Measurements from ENCODE around the gene PEX26. TPM values are rescaled to one million over a fixed set of nuclear protein-coding genes. Genes with fewer than 3 reads are reported as not detected.

The PEX26 gene
- total RNA-seq, 2 donors from 2014 or later, result 43.1 to 45.7 TPM

- H3K4me1 Mint-ChIP-seq, result peaks cover 19% of the 10 kb centered on the region
Observed at GRCh38 chr22:18059473-18059872, 18.3 kb upstream of the PEX26 start.

GRCh38 chr22:18059991-18060390 is 17.8 kb upstream of the PEX26 start:
- 82 to 94% methylated on average over 1 to 3 of the region's 5 CpGs for WGBS, 2 experiments (ENCODE audit: insufficient coverage in 1 of 2, insufficient read length in 1 of 2)
- H3K36me3 ChIP-seq (ENCODE audit: control insufficient read depth, insufficient read depth, low read length), result no peaks in the 10 kb centered on the region
- no peak for DNase-seq

More at GRCh38 chr22:18059473-18059872, 18.3 kb upstream of the PEX26 start:
- no peak overlapping the region for H3K27ac ChIP-seq (ENCODE audit: low read depth, low read length)
- no peaks in the 10 kb centered on the region for H3K4me1 ChIP-seq (ENCODE audit: control insufficient read depth, insufficient read depth, low read length)
- no peak for DNase-seq
- 94 to 100% methylated on average over 3 of the region's 3 CpGs for WGBS, 2 experiments (ENCODE audit: insufficient coverage in 1 of 2, insufficient read length in 1 of 2)
- Mint-ChIP-seq H3K9me3 (no peaks in the 10 kb centered on the region), H3K36me3 (ENCODE audit: low read depth) (no peaks in the 10 kb centered on the region), H3K4me3 (no peak overlapping the region), H3K27ac (no peak overlapping the region), H3K27me3 (ENCODE audit: insufficient read depth) (no peaks in the 10 kb centered on the region)
- no peaks in the 10 kb centered on the region for H3K9me3 ChIP-seq (ENCODE audit: control insufficient read depth, low read length)
- no peak overlapping the region for H3K4me3 ChIP-seq (ENCODE audit: low read length)
- H3K36me3 ChIP-seq (ENCODE audit: control insufficient read depth, insufficient read depth, low read length), result no peaks in the 10 kb centered on the region
- H3K27me3 ChIP-seq (ENCODE audit: control insufficient read depth, insufficient read depth, low read length, poor library complexity, severe bottlenecking), result peaks cover 21% of the 10 kb centered on the region
- H3K9ac ChIP-seq (ENCODE audit: extremely low read depth, low read length, poor library complexity, severe bottlenecking), result no peak overlapping the region
- no peak for TF ChIP-seq CTCF (conservative IDR thresholded peaks at IDR 0.05)

GRCh38 chr22:18060646-18061620 is 16.9 kb upstream of the PEX26 start:
- H3K27ac ChIP-seq (ENCODE audit: low read depth, low read length), result no peak overlapping the region
- 78 to 80% methylated on average over 10 to 13 of the region's 13 CpGs for WGBS, 2 experiments (ENCODE audit: insufficient coverage in 1 of 2, insufficient read length in 1 of 2)
- Mint-ChIP-seq H3K36me3 (ENCODE audit: low read depth) (no peaks in the 10 kb centered on the region), H3K4me3 (no peak overlapping the region), H3K27ac (peak overlapping the region; percentile 63), H3K27me3 (ENCODE audit: insufficient read depth) (peaks cover 9% of the 10 kb centered on the region), H3K9me3 (no peaks in the 10 kb centered on the region), H3K4me1 (peaks cover 19% of the 10 kb centered on the region)
- no peak for DNase-seq
- no peak for TF ChIP-seq CTCF (conservative IDR thresholded peaks at IDR 0.05)
- no peaks in the 10 kb centered on the region for H3K9me3 ChIP-seq (ENCODE audit: control insufficient read depth, low read length)
- no peak overlapping the region for H3K9ac ChIP-seq (ENCODE audit: extremely low read depth, low read length, poor library complexity, severe bottlenecking)
- peaks cover 23% of the 10 kb centered on the region for H3K27me3 ChIP-seq (ENCODE audit: control insufficient read depth, insufficient read depth, low read length, poor library complexity, severe bottlenecking)
- no peaks in the 10 kb centered on the region for H3K36me3 ChIP-seq (ENCODE audit: control insufficient read depth, insufficient read depth, low read length)
- H3K4me1 ChIP-seq (ENCODE audit: control insufficient read depth, insufficient read depth, low read length), result no peaks in the 10 kb centered on the region
- no peak overlapping the region for H3K4me3 ChIP-seq (ENCODE audit: low read length)

More at GRCh38 chr22:18059991-18060390, 17.8 kb upstream of the PEX26 start:
- Histone ChIP-seq H3K4me3 (ENCODE audit: low read length) (no peak overlapping the region), H3K27me3 (ENCODE audit: control insufficient read depth, insufficient read depth, low read length, poor library complexity, severe bottlenecking) (peaks cover 21% of the 10 kb centered on the region), H3K9ac (ENCODE audit: extremely low read depth, low read length, poor library complexity, severe bottlenecking) (no peak overlapping the region), H3K4me1 (ENCODE audit: control insufficient read depth, insufficient read depth, low read length) (no peaks in the 10 kb centered on the region), H3K9me3 (ENCODE audit: control insufficient read depth, low read length) (no peaks in the 10 kb centered on the region), H3K27ac (ENCODE audit: low read depth, low read length) (no peak overlapping the region)
- Mint-ChIP-seq H3K4me1 (peaks cover 19% of the 10 kb centered on the region), H3K27me3 (ENCODE audit: insufficient read depth) (no peaks in the 10 kb centered on the region), H3K4me3 (no peak overlapping the region), H3K36me3 (ENCODE audit: low read depth) (no peaks in the 10 kb centered on the region), H3K27ac (no peak overlapping the region), H3K9me3 (no peaks in the 10 kb centered on the region)
- no peak for TF ChIP-seq CTCF (conservative IDR thresholded peaks at IDR 0.05)

Measured in endodermal cell (in vitro differentiated cells).